Stimulated activated CD4-positive, alpha-beta T cell treated with anti-CD3 and anti-CD28 coated beads, Interleukin-1b, Interleukin-23, amount 100 ng/mL, for 1 hour (primary cell): Measurements from ENCODE around the gene TPCN2.

Experiments used
- DNase-seq, 2 donors: peaks; one replicate each; pipeline ENCODE4 v3.0.0-alpha.2; 2020; ENCODE audit warnings: low read depth in 2 of 2

Gene TPCN2

GRCh38 chr11:69010964-69011623 is 37.6 kb upstream of the TPCN2 start:
- no peak for DNase-seq

GRCh38 chr11:69011624-69012091 is 37.1 kb upstream of the TPCN2 start:
- no peak for DNase-seq

GRCh38 chr11:69012092-69013008 is 36.4 kb upstream of the TPCN2 start:
- no peak for DNase-seq

- no peak for DNase-seq
These were observed 35.5 kb upstream of the TPCN2 start, which contains the start of gene MRGPRF for GRCh38 chr11:69013009-69013951. TSS of gene MRGPRF (minus strand) at chr11:69013246. CDS start at chr11:69009901, 3,345 bp downstream.

- DNase-seq = no peak
These were observed 34.5 kb upstream of the TPCN2 start for GRCh38 chr11:69014084-69014851.

- no peak for DNase-seq
These were observed 33.7 kb upstream of the TPCN2 start for GRCh38 chr11:69014898-69015549.

- no peak for DNase-seq
These were observed 30.8 kb upstream of the TPCN2 start for GRCh38 chr11:69017951-69018350.

GRCh38 chr11:69018924-69019323 is 29.8 kb upstream of the TPCN2 start:
- no peak for DNase-seq

- DNase-seq = no peak
These were observed 26.5 kb upstream of the TPCN2 start for GRCh38 chr11:69022260-69022659.

- DNase-seq = no peak
These were observed 24.2 kb upstream of the TPCN2 start for GRCh38 chr11:69024509-69024908.

- no peak for DNase-seq
These were observed 20.9 kb upstream of the TPCN2 start for GRCh38 chr11:69027704-69028372.

- DNase-seq = no peak
These were observed 18.4 kb upstream of the TPCN2 start for GRCh38 chr11:69030301-69030700.

GRCh38 chr11:69032833-69033232 is 15.9 kb upstream of the TPCN2 start:
- no peak for DNase-seq

- DNase-seq = no peak
These were observed 15.3 kb upstream of the TPCN2 start for GRCh38 chr11:69033431-69033830.

- DNase-seq = no peak
These were observed 14.4 kb upstream of the TPCN2 start for GRCh38 chr11:69034123-69034867.

- no peak for DNase-seq
These were observed 13.4 kb upstream of the TPCN2 start for GRCh38 chr11:69035150-69035945.

- no peak for DNase-seq
These were observed 12.8 kb upstream of the TPCN2 start for GRCh38 chr11:69035946-69036340.

- DNase-seq = no peak
These were observed 11.7 kb upstream of the TPCN2 start for GRCh38 chr11:69037074-69037473.
